GM23338 (cell line): Measurements from ENCODE around the gene RSPH3. TPM values are rescaled to one million over a fixed set of nuclear protein-coding genes. Genes with fewer than 3 reads are reported as not detected.

Experiments
- ATAC-seq: fragments of 200-7000 bp; cut with Tn5 transposase; 3 replicates; pipeline ENCODE4 v1.9.1; 2020
- DNase-seq: peaks from one replicate; pipeline ENCODE4 v3.0.0-alpha.2; 2015; ENCODE audit warnings: low spot score
- H2AFZ ChIP-seq: fragments of 200-600 bp; sonication (generic); 2 replicates; pipeline ENCODE4 v1.8.0; 2016; ENCODE audit warnings: antibody characterized with exemption, mild to moderate bottlenecking, moderate library complexity
- H3F3A ChIP-seq: fragments of 200-600 bp; sonication (generic); replicated peaks from 2 replicates; pipeline ENCODE4 v1.8.0; 2017; ENCODE audit warnings: antibody characterized with exemption, mixed run types, low read depth
- H3K27ac ChIP-seq: fragments of 200-600 bp; sonication (generic); 2 replicates; pipeline ENCODE4 v1.6.1; 2016; ENCODE audit warnings: low read depth
- H3K27me3 ChIP-seq: fragments of 200-600 bp; sonication (generic); 2 replicates; pipeline ENCODE4 v1.8.0; 2016; ENCODE audit warnings: mild to moderate bottlenecking, mixed run types, moderate library complexity; ENCODE audit not compliant: insufficient read depth
- H3K36me3 ChIP-seq: fragments of 200-600 bp; sonication (generic); 2 replicates; pipeline ENCODE4 v1.8.0; 2016; ENCODE audit warnings: mild to moderate bottlenecking; ENCODE audit not compliant: insufficient read depth
- H3K4me1 ChIP-seq: fragments of 200-600 bp; sonication (generic); 2 replicates; pipeline ENCODE4 v1.8.0; 2016; ENCODE audit warnings: mild to moderate bottlenecking, moderate library complexity; ENCODE audit not compliant: insufficient read depth
- H3K4me2 ChIP-seq: fragments of 200-600 bp; sonication (generic); 2 replicates; pipeline ENCODE4 v1.7.1; 2017; ENCODE audit warnings: mixed run types
- H3K4me3 ChIP-seq: fragments of 200-600 bp; sonication (generic); 2 replicates; pipeline ENCODE4 v1.6.1; 2016; ENCODE audit warnings: mixed run types
- H3K79me2 ChIP-seq: fragments of 200-600 bp; sonication (generic); replicated peaks from 2 replicates; pipeline ENCODE4 v1.8.0; 2017; ENCODE audit warnings: mild to moderate bottlenecking; ENCODE audit not compliant: insufficient read depth
- H3K9me2 ChIP-seq: fragments of 200-600 bp; sonication (generic); 2 replicates; pipeline ENCODE4 v1.8.0; 2017; ENCODE audit not compliant: insufficient read depth
- H4K20me1 ChIP-seq: fragments of 200-600 bp; sonication (generic); replicated peaks from 2 replicates; pipeline ENCODE4 v1.8.0; 2017; ENCODE audit warnings: mild to moderate bottlenecking; ENCODE audit not compliant: insufficient read depth
- H3K27ac Mint-ChIP-seq: 2 replicates; pipeline ENCODE4 v1.8.0; 2020; ENCODE audit warnings: inconsistent platforms, mild to moderate bottlenecking, moderate library complexity, mixed read lengths
- H3K27me3 Mint-ChIP-seq: 3 replicates; pipeline ENCODE4 v1.8.0; 2022; ENCODE audit warnings: low read depth, mild to moderate bottlenecking, moderate library complexity, mixed read lengths, inconsistent platforms; ENCODE audit not compliant: insufficient read depth, poor library complexity
- H3K36me3 Mint-ChIP-seq: 3 replicates; pipeline ENCODE4 v1.8.0; 2021; ENCODE audit warnings: low read depth, mild to moderate bottlenecking, inconsistent platforms, moderate library complexity, mixed read lengths
- H3K4me1 Mint-ChIP-seq: 3 replicates; pipeline ENCODE4 v1.8.0; 2020; ENCODE audit warnings: mild to moderate bottlenecking, inconsistent platforms, mixed read lengths
- H3K4me3 Mint-ChIP-seq: 3 replicates; pipeline ENCODE4 v1.8.0; 2021; ENCODE audit warnings: moderate library complexity, mild to moderate bottlenecking, inconsistent platforms, mixed read lengths
- H3K9me3 Mint-ChIP-seq: 3 replicates; pipeline ENCODE4 v1.8.0; 2020; ENCODE audit warnings: moderate library complexity, mild to moderate bottlenecking, inconsistent platforms, mixed read lengths
- CREB1 ChIP-seq: fragments of 250-450 bp; sonication (Bioruptor Pico); IDR thresholded peaks from 2 replicates; pipeline ENCODE4 v1.5.0; 2020; ENCODE audit warnings: low read depth, mild to moderate bottlenecking, moderate library complexity
- EZH2phosphoT487 ChIP-seq: fragments of 200-600 bp; sonication (generic); IDR thresholded peaks from one replicate; pipeline ENCODE4 v1.8.1; 2018; ENCODE audit warnings: antibody characterized with exemption; ENCODE audit not compliant: unreplicated experiment
- JUNB ChIP-seq: IDR thresholded peaks from one replicate; pipeline ENCODE4 v1.6.1; 2016; ENCODE audit warnings: antibody characterized with exemption; ENCODE audit not compliant: unreplicated experiment
- NANOG ChIP-seq: IDR thresholded peaks from 2 replicates; pipeline ENCODE4 v1.6.1; 2016; ENCODE audit warnings: antibody characterized with exemption, borderline replicate concordance
- POLR2AphosphoS5 ChIP-seq: IDR thresholded peaks from 2 replicates; pipeline ENCODE4 v1.6.1; 2016; ENCODE audit warnings: antibody characterized with exemption, low read depth
- REST ChIP-seq: IDR thresholded peaks from one replicate; pipeline ENCODE4 v1.6.1; 2018; ENCODE audit warnings: antibody characterized with exemption; ENCODE audit not compliant: unreplicated experiment
- STAT1 ChIP-seq: IDR thresholded peaks from one replicate; pipeline ENCODE4 v1.6.1; 2016; ENCODE audit warnings: antibody characterized with exemption; ENCODE audit not compliant: unreplicated experiment
- ZNF114 ChIP-seq: fragments of 250-450 bp; sonication (Bioruptor Pico); IDR thresholded peaks from 2 replicates; pipeline ENCODE4 v1.5.0; 2020; ENCODE audit warnings: mild to moderate bottlenecking, moderate library complexity
- ZNF331 ChIP-seq: fragments of 250-450 bp; sonication (Bioruptor Pico); IDR thresholded peaks from 2 replicates; pipeline ENCODE4 v1.5.0; 2020; ENCODE audit warnings: low read depth, mild to moderate bottlenecking, moderate library complexity
- ZNF462 ChIP-seq: fragments of 250-450 bp; sonication (Bioruptor Pico); IDR thresholded peaks from 2 replicates; pipeline ENCODE4 v1.5.0; 2020; ENCODE audit warnings: mild to moderate bottlenecking, moderate library complexity
- polyA plus RNA-seq: library from polyadenylated mRNA; unstranded; fragments of >200 nt; fragmentation: Nextera tagmentation; extraction: Ambion mirVana; gene quantifications from 2 replicates; pipeline ENCODE4 v1.2.1, GENCODE V29; 2016
- total RNA-seq: library from RNA; depleted of rRNA; stranded (reverse); fragments of >200 nt; shearing (Covaris generic); gene quantifications from 2 replicates; pipeline ENCODE4 v1.2.3, GENCODE V29; 2014
- TF ChIP-seq, protein P1 (sequence below): IDR thresholded peaks from 2 replicates; pipeline ENCODE4 v1.6.1; 2016; ENCODE audit warnings: antibody characterized with exemption
- TF ChIP-seq, protein P2 (sequence below), 2 experiments: fragments of 200-600 bp in 1 of 2; sonication (generic) in 1 of 2; conservative IDR thresholded peaks; 2 replicates each; pipeline versions ENCODE4 v1.5.1 to v1.6.1; 2016 to 2017; ENCODE audit warnings: antibody characterized with exemption in 2 of 2, low read depth in 2 of 2, mild to moderate bottlenecking in 2 of 2, moderate library complexity in 1 of 2

RSPH3 gene
- total and polyA plus RNA-seq, 2 experiments from 2014 or later = 1.7 to 3.9 TPM

DNA sequence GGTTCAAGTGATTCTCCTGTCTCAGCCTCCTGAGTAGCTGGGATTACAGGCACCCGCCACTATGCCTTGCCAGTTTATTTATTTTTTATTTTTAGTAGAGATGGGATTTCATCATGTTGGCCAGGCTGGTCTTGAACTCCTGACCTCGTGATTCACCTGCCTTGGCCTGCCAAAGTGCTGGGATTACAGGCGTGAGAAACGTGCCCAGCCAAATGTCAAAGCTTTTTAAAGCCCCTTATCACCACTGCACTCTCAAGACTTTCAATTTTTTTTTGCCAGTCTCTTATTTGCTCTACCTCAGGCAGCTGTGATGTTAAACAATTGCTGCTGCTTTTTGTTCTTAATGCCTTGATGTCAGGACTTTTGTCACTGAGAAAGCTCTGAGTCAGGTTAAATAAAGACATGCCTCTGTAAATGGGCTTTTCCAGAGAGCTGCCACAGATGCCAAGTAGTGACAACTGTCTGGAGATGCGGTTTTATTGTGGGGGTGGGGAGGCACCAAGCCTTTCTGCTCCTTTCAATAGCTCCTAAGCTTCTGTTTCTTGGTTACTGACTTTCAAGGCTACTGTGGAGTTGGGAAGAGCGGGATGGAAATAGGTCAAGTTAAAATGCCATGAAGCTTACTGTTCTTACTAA, 29.2 kb downstream of the RSPH3 start:
- no peak overlapping the region for H3K27ac ChIP-seq
- no peaks in the 10 kb centered on the region for H3K79me2 ChIP-seq
- Mint-ChIP-seq H3K4me3 (no peak overlapping the region), H3K36me3 (peaks cover 28% of the 10 kb centered on the region), H3K9me3 (peaks cover 34% of the 10 kb centered on the region), H3K27me3 (peaks cover 4% of the 10 kb centered on the region), H3K4me1 (peaks cover 10% of the 10 kb centered on the region; the same call in 2 of the 3 replicates), H3K27ac (no peak overlapping the region)
- no peak overlapping the region for H3K4me3 ChIP-seq
- no peaks in the 10 kb centered on the region for H3K4me1 ChIP-seq
- no peak overlapping the region for H2AFZ ChIP-seq
- H3K36me3 ChIP-seq = 0 out of 2 replicates have a peak, but pooled peaks cover 8% of the 10 kb centered on the region
- no peaks in the 10 kb centered on the region for H3F3A ChIP-seq
- H4K20me1 ChIP-seq = no peaks in the 10 kb centered on the region
- H3K27me3 ChIP-seq = no peaks in the 10 kb centered on the region
- DNase-seq = peak; percentile 17
- H3K4me2 ChIP-seq = no peak overlapping the region
- ATAC-seq = peak; percentile 47; the same call in 2 of the 3 replicates
- TF ChIP-seq ZNF114 = no peak
- TF ChIP-seq, protein P1, sequence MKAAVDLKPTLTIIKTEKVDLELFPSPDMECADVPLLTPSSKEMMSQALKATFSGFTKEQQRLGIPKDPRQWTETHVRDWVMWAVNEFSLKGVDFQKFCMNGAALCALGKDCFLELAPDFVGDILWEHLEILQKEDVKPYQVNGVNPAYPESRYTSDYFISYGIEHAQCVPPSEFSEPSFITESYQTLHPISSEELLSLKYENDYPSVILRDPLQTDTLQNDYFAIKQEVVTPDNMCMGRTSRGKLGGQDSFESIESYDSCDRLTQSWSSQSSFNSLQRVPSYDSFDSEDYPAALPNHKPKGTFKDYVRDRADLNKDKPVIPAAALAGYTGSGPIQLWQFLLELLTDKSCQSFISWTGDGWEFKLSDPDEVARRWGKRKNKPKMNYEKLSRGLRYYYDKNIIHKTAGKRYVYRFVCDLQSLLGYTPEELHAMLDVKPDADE = no peak
- no peak for TF ChIP-seq STAT1
- no peak for TF ChIP-seq ZNF331
- TF ChIP-seq CREB1 (CRISPR knock-in tag) = no peak
- no peak for TF ChIP-seq EZH2phosphoT487
- no peak for TF ChIP-seq JUNB
- TF ChIP-seq NANOG = no peak
- TF ChIP-seq REST = no peak
- TF ChIP-seq POLR2AphosphoS5 = no peak
- TF ChIP-seq, protein P2, sequence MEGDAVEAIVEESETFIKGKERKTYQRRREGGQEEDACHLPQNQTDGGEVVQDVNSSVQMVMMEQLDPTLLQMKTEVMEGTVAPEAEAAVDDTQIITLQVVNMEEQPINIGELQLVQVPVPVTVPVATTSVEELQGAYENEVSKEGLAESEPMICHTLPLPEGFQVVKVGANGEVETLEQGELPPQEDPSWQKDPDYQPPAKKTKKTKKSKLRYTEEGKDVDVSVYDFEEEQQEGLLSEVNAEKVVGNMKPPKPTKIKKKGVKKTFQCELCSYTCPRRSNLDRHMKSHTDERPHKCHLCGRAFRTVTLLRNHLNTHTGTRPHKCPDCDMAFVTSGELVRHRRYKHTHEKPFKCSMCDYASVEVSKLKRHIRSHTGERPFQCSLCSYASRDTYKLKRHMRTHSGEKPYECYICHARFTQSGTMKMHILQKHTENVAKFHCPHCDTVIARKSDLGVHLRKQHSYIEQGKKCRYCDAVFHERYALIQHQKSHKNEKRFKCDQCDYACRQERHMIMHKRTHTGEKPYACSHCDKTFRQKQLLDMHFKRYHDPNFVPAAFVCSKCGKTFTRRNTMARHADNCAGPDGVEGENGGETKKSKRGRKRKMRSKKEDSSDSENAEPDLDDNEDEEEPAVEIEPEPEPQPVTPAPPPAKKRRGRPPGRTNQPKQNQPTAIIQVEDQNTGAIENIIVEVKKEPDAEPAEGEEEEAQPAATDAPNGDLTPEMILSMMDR (conservative IDR thresholded peaks at IDR 0.05; ENCODE audit: low read depth in 2 of 2) = no peak
- TF ChIP-seq ZNF462 = no peak
- H3K9me2 ChIP-seq = no peaks in the 10 kb centered on the region
